K562 (cell line): ENCODE data around the gene GGNBP2. TPM values are rescaled to one million over a fixed set of nuclear protein-coding genes. Genes with fewer than 3 reads are reported as not detected.

Experiments used
- HNRNPLL ChIP-seq: fragments of 200-400 bp; formaldehyde crosslinking; IDR thresholded peaks from 2 replicates; pipeline ENCODE4 v1.6.1; 2017; ENCODE audit warnings: low read length, low read depth, mild to moderate bottlenecking; ENCODE audit not compliant: poor library complexity, severe bottlenecking
- KLF16 ChIP-seq: IDR thresholded peaks from 2 replicates; pipeline ENCODE4 v1.6.1; 2016; ENCODE audit warnings: antibody characterized with exemption
- MCM3 ChIP-seq: fragments of 450-650 bp; IDR thresholded peaks from 2 replicates; pipeline ENCODE4 v1.6.1; 2016
- MECOM ChIP-seq: fragments of 250-450 bp; sonication (Bioruptor Pico); IDR thresholded peaks from 2 replicates; pipeline ENCODE4 v1.8.0; 2022; ENCODE audit warnings: inconsistent platforms
- MYNN ChIP-seq, 2 experiments: sonication (generic); formaldehyde crosslinking in 1 of 2; IDR thresholded peaks; 2 replicates each; pipeline versions ENCODE4 v1.5.0 to v1.6.1; 2016 to 2020; ENCODE audit warnings: antibody characterized with exemption in 1 of 2, missing genetic modification reagents in 1 of 2
- SMC3 ChIP-seq: conservative IDR thresholded peaks from 2 replicates; pipeline ENCODE4 v1.6.1; 2011; ENCODE audit warnings: low read depth, low read length, improper control_type of control experiment; ENCODE audit not compliant: insufficient read depth
- ZNF23 ChIP-seq: fragments of 250-450 bp; sonication (Bioruptor Pico); IDR thresholded peaks from 2 replicates; pipeline ENCODE4 v1.4.0; 2020; ENCODE audit warnings: mild to moderate bottlenecking
- ZNF583 ChIP-seq: fragments of 250-450 bp; sonication (Bioruptor Pico); IDR thresholded peaks from 2 replicates; pipeline ENCODE4 v1.4.0; 2020
- ZNF639 ChIP-seq, 2 experiments: fragments of 200-800 bp in 1 of 2; sonication (Bioruptor generic) in 1 of 2; sonication (generic) in 1 of 2; formaldehyde crosslinking in 1 of 2; IDR thresholded peaks in 1 of 2; conservative IDR thresholded peaks in 1 of 2; 2 replicates each; pipeline versions ENCODE4 v1.5.0 to v1.6.1; 2016 to 2020; ENCODE audit warnings: missing compliant biosample characterization in 1 of 2, missing genetic modification characterization in 1 of 2, missing genetic modification reagents in 1 of 2
- polyA plus RNA-seq, 8 experiments: library from polyadenylated mRNA; depleted of rRNA in 4 of 8; stranded (reverse) in 5 of 8; unstranded in 3 of 8; fragments of >200 nt; fragmentation: Nextera tagmentation in 2 of 8; fragmentation: Illumina TruSeq in 1 of 8; extraction: Ambion mirVana in 2 of 8; extraction: Trizol in 1 of 8; gene quantifications; 2 replicates each; pipeline versions ENCODE4 v1.2.1 to v1.2.3, GENCODE V29; 2011 to 2014; ENCODE audit warnings: inconsistent platforms in 1 of 8, missing spikeins in 1 of 8
- total RNA-seq, 7 experiments: library from RNA; depleted of rRNA in 6 of 7; stranded (reverse); fragments of >200 nt in 6 of 7; fragmentation: Illumina TruSeq in 2 of 7; extraction: Trizol in 2 of 7; gene quantifications; 2 replicates each; pipeline versions ENCODE4 v1.2.1 to v1.2.3, GENCODE V29; 2011 to 2021; ENCODE audit warnings: low replicate concordance in 1 of 7
- TF ChIP-seq, protein P1 (sequence below): fragments of 450-650 bp; IDR thresholded peaks from 2 replicates; pipeline ENCODE4 v1.6.1; 2016; ENCODE audit warnings: mild to moderate bottlenecking, moderate library complexity
- TF ChIP-seq, protein P2 (sequence below), 3 experiments: fragments of 200-800 bp in 1 of 3; sonication (Bioruptor generic) in 1 of 3; sonication (generic) in 1 of 3; formaldehyde crosslinking in 1 of 3; IDR thresholded peaks; 2 replicates each; pipeline versions ENCODE4 v1.6.1 to v1.8.0; 2016 to 2022; ENCODE audit warnings: mild to moderate bottlenecking in 2 of 3, missing compliant biosample characterization in 2 of 3, missing genetic modification characterization in 2 of 3, missing genetic modification reagents in 1 of 3

GGNBP2 gene
- total and polyA plus RNA-seq, 9 of the 15 experiments (the other 6 are each of a cell fraction or from before 2014, with no cell fraction given) = 35.7 to 96.6 (median 64.1) TPM

DNA sequence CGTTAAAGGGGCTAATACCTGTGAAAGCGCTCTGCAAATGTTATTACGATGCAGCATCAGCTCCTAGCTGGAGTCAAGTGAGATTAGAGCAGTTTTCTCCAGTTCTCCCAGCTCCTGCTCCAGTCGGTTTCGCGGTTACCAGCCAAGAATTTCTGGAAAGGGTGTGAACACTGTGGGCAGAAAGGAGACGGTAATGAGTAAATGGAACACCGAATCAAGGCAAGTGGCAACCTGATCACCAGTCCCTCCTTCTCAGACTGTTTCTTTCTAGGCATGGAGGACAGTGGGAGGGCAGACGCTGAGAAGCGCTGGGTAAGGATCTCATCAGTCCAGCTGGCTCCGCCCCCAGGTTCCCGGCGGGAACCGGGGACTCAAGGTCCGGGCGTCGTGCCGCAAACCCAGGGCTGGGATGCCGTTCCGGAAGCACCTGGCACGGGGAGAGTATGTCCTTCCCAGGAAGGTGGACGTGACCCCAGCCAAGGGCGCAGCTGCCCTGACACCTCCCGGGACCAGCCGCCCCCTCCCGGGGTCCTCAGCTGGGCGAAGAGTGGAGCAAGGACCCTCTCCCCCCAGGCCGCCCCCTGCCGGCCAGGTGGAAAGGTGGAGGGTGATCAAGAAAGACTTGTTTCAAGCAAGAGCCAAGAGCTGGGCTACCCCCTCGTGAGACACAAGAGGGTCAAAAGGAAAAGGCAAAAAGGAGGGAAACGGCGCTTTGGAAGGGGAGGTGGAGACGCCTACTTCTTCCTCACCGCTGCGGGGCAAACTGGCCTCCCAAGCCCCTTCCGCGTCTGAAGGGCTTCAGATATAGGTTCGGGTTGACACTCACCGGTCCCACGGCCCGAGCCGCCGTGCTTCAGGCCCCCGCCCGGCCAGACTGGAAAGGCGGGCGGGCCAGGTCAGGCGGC, 10.5 kb upstream of the GGNBP2 start (continued):
- TF ChIP-seq, protein P1, sequence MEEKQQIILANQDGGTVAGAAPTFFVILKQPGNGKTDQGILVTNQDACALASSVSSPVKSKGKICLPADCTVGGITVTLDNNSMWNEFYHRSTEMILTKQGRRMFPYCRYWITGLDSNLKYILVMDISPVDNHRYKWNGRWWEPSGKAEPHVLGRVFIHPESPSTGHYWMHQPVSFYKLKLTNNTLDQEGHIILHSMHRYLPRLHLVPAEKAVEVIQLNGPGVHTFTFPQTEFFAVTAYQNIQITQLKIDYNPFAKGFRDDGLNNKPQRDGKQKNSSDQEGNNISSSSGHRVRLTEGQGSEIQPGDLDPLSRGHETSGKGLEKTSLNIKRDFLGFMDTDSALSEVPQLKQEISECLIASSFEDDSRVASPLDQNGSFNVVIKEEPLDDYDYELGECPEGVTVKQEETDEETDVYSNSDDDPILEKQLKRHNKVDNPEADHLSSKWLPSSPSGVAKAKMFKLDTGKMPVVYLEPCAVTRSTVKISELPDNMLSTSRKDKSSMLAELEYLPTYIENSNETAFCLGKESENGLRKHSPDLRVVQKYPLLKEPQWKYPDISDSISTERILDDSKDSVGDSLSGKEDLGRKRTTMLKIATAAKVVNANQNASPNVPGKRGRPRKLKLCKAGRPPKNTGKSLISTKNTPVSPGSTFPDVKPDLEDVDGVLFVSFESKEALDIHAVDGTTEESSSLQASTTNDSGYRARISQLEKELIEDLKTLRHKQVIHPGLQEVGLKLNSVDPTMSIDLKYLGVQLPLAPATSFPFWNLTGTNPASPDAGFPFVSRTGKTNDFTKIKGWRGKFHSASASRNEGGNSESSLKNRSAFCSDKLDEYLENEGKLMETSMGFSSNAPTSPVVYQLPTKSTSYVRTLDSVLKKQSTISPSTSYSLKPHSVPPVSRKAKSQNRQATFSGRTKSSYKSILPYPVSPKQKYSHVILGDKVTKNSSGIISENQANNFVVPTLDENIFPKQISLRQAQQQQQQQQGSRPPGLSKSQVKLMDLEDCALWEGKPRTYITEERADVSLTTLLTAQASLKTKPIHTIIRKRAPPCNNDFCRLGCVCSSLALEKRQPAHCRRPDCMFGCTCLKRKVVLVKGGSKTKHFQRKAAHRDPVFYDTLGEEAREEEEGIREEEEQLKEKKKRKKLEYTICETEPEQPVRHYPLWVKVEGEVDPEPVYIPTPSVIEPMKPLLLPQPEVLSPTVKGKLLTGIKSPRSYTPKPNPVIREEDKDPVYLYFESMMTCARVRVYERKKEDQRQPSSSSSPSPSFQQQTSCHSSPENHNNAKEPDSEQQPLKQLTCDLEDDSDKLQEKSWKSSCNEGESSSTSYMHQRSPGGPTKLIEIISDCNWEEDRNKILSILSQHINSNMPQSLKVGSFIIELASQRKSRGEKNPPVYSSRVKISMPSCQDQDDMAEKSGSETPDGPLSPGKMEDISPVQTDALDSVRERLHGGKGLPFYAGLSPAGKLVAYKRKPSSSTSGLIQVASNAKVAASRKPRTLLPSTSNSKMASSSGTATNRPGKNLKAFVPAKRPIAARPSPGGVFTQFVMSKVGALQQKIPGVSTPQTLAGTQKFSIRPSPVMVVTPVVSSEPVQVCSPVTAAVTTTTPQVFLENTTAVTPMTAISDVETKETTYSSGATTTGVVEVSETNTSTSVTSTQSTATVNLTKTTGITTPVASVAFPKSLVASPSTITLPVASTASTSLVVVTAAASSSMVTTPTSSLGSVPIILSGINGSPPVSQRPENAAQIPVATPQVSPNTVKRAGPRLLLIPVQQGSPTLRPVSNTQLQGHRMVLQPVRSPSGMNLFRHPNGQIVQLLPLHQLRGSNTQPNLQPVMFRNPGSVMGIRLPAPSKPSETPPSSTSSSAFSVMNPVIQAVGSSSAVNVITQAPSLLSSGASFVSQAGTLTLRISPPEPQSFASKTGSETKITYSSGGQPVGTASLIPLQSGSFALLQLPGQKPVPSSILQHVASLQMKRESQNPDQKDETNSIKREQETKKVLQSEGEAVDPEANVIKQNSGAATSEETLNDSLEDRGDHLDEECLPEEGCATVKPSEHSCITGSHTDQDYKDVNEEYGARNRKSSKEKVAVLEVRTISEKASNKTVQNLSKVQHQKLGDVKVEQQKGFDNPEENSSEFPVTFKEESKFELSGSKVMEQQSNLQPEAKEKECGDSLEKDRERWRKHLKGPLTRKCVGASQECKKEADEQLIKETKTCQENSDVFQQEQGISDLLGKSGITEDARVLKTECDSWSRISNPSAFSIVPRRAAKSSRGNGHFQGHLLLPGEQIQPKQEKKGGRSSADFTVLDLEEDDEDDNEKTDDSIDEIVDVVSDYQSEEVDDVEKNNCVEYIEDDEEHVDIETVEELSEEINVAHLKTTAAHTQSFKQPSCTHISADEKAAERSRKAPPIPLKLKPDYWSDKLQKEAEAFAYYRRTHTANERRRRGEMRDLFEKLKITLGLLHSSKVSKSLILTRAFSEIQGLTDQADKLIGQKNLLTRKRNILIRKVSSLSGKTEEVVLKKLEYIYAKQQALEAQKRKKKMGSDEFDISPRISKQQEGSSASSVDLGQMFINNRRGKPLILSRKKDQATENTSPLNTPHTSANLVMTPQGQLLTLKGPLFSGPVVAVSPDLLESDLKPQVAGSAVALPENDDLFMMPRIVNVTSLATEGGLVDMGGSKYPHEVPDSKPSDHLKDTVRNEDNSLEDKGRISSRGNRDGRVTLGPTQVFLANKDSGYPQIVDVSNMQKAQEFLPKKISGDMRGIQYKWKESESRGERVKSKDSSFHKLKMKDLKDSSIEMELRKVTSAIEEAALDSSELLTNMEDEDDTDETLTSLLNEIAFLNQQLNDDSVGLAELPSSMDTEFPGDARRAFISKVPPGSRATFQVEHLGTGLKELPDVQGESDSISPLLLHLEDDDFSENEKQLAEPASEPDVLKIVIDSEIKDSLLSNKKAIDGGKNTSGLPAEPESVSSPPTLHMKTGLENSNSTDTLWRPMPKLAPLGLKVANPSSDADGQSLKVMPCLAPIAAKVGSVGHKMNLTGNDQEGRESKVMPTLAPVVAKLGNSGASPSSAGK = peak; percentile 34
- TF ChIP-seq ZNF583 (CRISPR knock-in tag) = 0 out of 2 replicates have a peak, but pooled peaks have one; percentile 62
- no peak; a peak in 1 of 4 replicates for TF ChIP-seq ZNF639 (CRISPR knock-in tag; conservative IDR thresholded peaks at IDR 0.05 in 1 of 2, IDR thresholded peaks at IDR 0.05 in 1 of 2)
- no peak for TF ChIP-seq SMC3
- TF ChIP-seq HNRNPLL = no peak
- no peak for TF ChIP-seq MYNN (IDR thresholded peaks at IDR 0.05)
- no peak for TF ChIP-seq MYNN (CRISPR knock-in tag; IDR thresholded peaks at IDR 0.05)
- TF ChIP-seq, protein P2, sequence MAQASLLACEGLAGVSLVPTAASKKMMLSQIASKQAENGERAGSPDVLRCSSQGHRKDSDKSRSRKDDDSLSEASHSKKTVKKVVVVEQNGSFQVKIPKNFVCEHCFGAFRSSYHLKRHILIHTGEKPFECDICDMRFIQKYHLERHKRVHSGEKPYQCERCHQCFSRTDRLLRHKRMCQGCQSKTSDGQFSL (CRISPR knock-in tag; IDR thresholded peaks at IDR 0.05) = no peak
- TF ChIP-seq, protein P2 (tag; IDR thresholded peaks at IDR 0.05) = 0 out of 4 replicates have a peak, but pooled peaks of 1 of the 2 experiments have one; percentile 36
- no peak for TF ChIP-seq MCM3
- TF ChIP-seq KLF16 = no peak
- TF ChIP-seq ZNF23 (CRISPR knock-in tag) = no peak
- no peak for TF ChIP-seq MECOM (CRISPR knock-in tag)
